Hair follicle dermal papilla cell (primary cell): ENCODE measurements around the gene TTYH1. TPM values are rescaled to one million over a fixed set of nuclear protein-coding genes. Genes with fewer than 3 reads are reported as not detected.

Experiments used
- small RNA-seq: library from RNA; depleted of rRNA; stranded (forward); fragments of <200 nt; gene quantifications from one replicate; pipeline ENCODE3, GENCODE V24; 2012
- total RNA-seq: library from RNA; depleted of rRNA; stranded (reverse); fragments of >200 nt; gene quantifications from 2 replicates; pipeline ENCODE4 v1.2.3, GENCODE V29; 2012

Gene TTYH1
- not detected in 2 replicates for total RNA-seq

GRCh38 chr19:54415208-54415900 is at the start of gene TTYH1:
TSS of gene TTYH1 (plus strand) at chr19:54415464. CDS start at chr19:54415553, 89 bp downstream.

GRCh38 chr19:54448774-54449700 is 33.8 kb downstream of the TTYH1 start, which contains the start of gene LENG8:
TSS of gene LENG8 (plus strand) at chr19:54449199. CDS start at chr19:54451345, 2,146 bp downstream.

GRCh38 chr19:54463531-54464043 is 48.3 kb downstream of the TTYH1 start, which contains the start of gene LENG9:
TSS of gene LENG9 (minus strand) at chr19:54463778. CDS start at chr19:54463526, 252 bp downstream.

GRCh38 chr19:54473071-54473891 is 58.0 kb downstream of the TTYH1 start, which contains the start of gene CDC42EP5:
TSS of gene CDC42EP5 (minus strand) at chr19:54473296. CDS start at chr19:54465547, 7,749 bp downstream.

Small RNA genes lying within 50 kb of the gene (small RNA-seq; reads per million reads assigned to genes)
- not detected for gene AC245884.3

Other genes with a start within 250 kb of the TTYH1 start
- 0.36 and 1.5 TPM in 2 replicates for gene TMC4, start 242.3 kb upstream of the TTYH1 start, total RNA-seq
- 19.1 and 32.5 TPM in 2 replicates for gene MBOAT7, start 225.9 kb upstream of the TTYH1 start, total RNA-seq
- 56.0 and 64.7 TPM in 2 replicates for gene TSEN34, start 224.2 kb upstream of the TTYH1 start, total RNA-seq
- gene RPS9, start 214.6 kb upstream of the TTYH1 start, total RNA-seq: 1,123 and 1,387 TPM in 2 replicates
- gene LILRB3, start 192.5 kb upstream of the TTYH1 start, total RNA-seq: not detected in 2 replicates
- not detected in 2 replicates for gene LILRA6, start 172.7 kb upstream of the TTYH1 start, total RNA-seq
- gene LILRB5, start 158.2 kb upstream of the TTYH1 start, total RNA-seq: not detected in 2 replicates
- gene LILRB2, start 134.4 kb upstream of the TTYH1 start, total RNA-seq: not detected in 2 replicates
- gene LILRA5, start 102.3 kb upstream of the TTYH1 start, total RNA-seq: not detected in 2 replicates
- gene LILRA4, start 76.3 kb upstream of the TTYH1 start, total RNA-seq: not detected in 2 replicates
- 0.16 TPM in 1 of 2 replicates, not detected in the other for gene LAIR1, start 50.5 kb upstream of the TTYH1 start, total RNA-seq
- gene LENG8, start 33.7 kb downstream of the TTYH1 start, total RNA-seq: 79.0 and 79.4 TPM in 2 replicates
- gene LENG9, start 48.3 kb downstream of the TTYH1 start, total RNA-seq: 16.9 and 20.6 TPM in 2 replicates
- gene CDC42EP5, start 57.8 kb downstream of the TTYH1 start, total RNA-seq: 32.1 and 36.8 TPM in 2 replicates
- gene LAIR2, start 87.4 kb downstream of the TTYH1 start, total RNA-seq: not detected in 2 replicates
- gene LILRA2, start 158.3 kb downstream of the TTYH1 start, total RNA-seq: not detected in 2 replicates
- gene LILRA1, start 178.2 kb downstream of the TTYH1 start, total RNA-seq: not detected in 2 replicates
- not detected in 2 replicates for gene LILRB1, start 215.0 kb downstream of the TTYH1 start, total RNA-seq
- gene LILRB4, start 247.5 kb downstream of the TTYH1 start, total RNA-seq: not detected in 2 replicates